ENCODE measurements around the gene NTN4.
"Not testable (repeated sequence)": the region's sequence is repeated elsewhere in the genome, so short reads cannot be mapped to it uniquely, and the experiment has no call there.

NTN4 gene

GRCh38 chr12:95718006-95718431, 72.5 kb downstream of the NTN4 start:
- in situ Hi-C loops (cut with HindIII; ENCODE audit: low sequenced_read_pairs) = loop anchor here (10.0 kb wide), 1 partner anchor 77 kb away; the partner anchor contains the start of gene NTN4

DNA sequence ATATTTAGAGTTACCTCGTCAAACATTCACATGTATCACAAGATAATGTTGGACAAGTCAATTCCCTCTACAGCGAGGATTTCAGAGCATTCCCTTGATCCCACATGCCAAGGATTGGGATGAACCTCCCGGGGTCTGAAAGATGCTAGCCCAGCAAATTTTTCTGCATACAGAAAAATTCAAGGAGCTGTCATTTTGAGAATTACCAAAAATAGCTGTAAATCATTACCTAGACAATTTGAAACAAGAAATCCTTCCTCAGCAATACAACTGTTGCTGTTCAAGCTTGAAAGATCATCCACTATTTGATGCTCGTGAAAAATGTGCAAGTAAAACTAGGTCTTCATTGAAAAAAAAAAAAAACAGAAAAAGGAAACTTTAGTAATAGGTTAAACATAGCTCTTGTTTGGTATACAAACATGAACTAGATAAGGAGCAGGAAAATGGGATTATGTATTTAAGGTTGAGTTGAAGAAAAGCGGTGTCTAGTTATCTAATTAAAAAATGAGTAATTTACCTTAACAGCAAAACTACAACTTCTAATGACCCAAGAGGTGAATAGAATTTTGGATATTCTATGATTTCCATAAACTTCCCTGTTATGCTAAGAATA, 73.1 kb downstream of the NTN4 start:
- in situ Hi-C loops (cut with HindIII; ENCODE audit: low sequenced_read_pairs) = loop anchor here (10.0 kb wide), 1 partner anchor 77 kb away; the partner anchor contains the start of gene NTN4

DNA sequence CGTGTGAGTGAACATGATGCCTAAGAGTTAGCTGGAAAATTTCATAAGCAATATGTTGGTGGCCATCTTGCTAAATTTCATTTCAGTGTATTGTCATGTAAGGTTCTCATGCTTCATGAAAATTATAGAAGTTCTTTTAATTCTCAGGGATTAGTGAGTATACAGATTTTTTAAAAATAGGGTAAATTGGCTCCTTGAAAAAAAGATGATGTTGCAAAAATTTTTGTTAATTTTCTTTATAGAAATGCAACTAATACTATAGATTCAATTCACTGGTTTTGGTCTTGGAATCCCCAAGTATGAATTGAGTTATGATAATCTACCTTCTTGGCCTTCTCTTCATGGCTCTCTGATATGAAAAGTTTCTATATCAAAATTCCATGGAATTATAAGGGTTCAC, 75.4 kb downstream of the NTN4 start:
- in situ Hi-C loops (cut with HindIII; ENCODE audit: low sequenced_read_pairs) = loop anchor here (10.0 kb wide), 1 partner anchor 80 kb away; the partner anchor contains the start of gene NTN4

DNA sequence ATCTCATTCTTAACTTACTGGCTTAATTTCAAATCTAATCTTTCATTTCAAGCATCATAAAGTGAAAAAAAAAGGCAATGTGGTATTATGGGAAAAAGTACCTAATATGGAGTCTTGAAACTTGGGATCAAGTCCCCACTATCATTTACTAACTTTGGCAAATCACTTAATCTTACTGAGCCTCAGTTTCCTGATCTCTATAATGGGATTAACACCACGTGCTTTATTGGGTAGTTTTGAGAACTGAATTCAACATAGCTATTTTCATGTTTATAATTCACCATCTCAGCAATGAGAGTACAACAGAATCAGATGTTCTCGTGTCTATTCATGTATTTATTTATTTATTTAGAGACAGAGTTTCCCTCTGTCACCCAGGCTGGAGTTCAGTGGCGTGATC, 78.3 kb downstream of the NTN4 start:
- in situ Hi-C loops (cut with HindIII; ENCODE audit: low sequenced_read_pairs) = loop anchor here (10.0 kb wide), 1 partner anchor 83 kb away; the partner anchor contains the start of gene NTN4

DNA sequence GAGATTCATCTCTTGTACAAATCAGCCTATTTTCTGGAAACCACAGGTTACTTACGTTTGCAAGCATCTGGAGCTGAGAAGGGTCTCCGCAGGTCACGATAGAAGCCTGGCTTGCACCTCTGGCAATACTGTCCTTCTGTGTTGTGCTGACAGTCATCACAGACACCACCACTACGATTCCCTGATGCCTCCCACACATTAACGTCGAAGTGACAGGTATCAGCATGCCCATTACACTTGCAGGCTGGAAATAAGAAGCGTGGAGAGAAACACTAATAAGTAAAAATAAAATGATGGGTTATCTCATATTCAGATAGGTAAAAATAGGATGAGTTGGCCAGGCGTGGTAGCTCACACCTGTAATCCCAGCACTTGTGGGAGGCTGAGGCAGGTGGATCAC, 80.2 kb downstream of the NTN4 start:
- in situ Hi-C loops (cut with HindIII; ENCODE audit: low sequenced_read_pairs) = loop anchor here (10.0 kb wide), 1 partner anchor 84 kb away; the partner anchor contains the start of gene NTN4

GRCh38 chr12:95709152-95709551, 81.4 kb downstream of the NTN4 start:
- in situ Hi-C loops (cut with HindIII; ENCODE audit: low sequenced_read_pairs) = no loop called here

DNA sequence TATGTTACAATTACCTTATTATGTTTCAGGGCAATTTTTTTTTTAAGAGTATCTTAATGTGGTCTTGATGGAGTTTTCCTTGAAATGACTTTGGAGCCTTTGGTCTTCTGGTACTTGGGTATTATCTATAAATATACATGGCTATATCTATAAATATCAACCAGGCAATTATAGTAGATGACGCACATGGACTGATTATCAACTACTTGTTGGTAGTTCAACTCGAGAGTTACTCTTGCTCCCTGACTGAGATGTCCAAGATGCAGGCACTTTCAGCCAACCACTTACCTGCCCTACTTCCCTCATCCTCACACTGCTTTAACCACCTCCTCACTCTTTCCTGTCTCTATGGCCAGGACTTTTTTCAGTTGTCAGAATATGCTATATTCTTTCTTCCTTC, 85.4 kb downstream of the NTN4 start:
- in situ Hi-C loops (cut with HindIII; ENCODE audit: low sequenced_read_pairs) = no loop called here

- in situ Hi-C loops (cut with HindIII; ENCODE audit: low sequenced_read_pairs) = no loop called here
Observed at GRCh38 chr12:95703986-95704385, 86.6 kb downstream of the NTN4 start.

GRCh38 chr12:95701722-95702418, 88.7 kb downstream of the NTN4 start:
- in situ Hi-C loops (cut with HindIII; ENCODE audit: low sequenced_read_pairs) = no loop called here

- in situ Hi-C loops (cut with HindIII; ENCODE audit: low sequenced_read_pairs) = no loop called here
Observed at GRCh38 chr12:95701275-95701674, 89.3 kb downstream of the NTN4 start.

GRCh38 chr12:95700316-95700785, 90.2 kb downstream of the NTN4 start:
- in situ Hi-C loops (cut with HindIII; ENCODE audit: low sequenced_read_pairs) = no loop called here

DNA sequence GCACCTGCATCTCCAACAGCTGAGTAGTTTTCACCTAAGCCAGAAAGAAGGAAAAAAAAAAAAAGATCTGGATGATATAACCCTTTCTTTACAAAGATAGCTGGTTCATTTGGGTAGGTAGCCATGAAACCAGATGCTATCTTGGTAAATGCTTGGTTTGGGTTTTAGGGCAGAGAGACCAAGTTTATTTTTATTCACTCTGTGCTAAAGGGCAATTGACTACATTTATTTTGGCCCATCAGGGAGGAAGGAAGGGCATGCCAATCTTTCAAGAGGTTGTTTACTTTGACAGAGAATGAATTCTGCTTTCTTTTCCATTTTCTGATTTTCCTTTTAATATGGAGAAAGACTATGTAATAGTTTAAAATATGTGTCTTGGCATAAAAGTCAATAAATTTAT, 91.0 kb downstream of the NTN4 start:
- in situ Hi-C loops (cut with HindIII; ENCODE audit: low sequenced_read_pairs) = no loop called here

DNA sequence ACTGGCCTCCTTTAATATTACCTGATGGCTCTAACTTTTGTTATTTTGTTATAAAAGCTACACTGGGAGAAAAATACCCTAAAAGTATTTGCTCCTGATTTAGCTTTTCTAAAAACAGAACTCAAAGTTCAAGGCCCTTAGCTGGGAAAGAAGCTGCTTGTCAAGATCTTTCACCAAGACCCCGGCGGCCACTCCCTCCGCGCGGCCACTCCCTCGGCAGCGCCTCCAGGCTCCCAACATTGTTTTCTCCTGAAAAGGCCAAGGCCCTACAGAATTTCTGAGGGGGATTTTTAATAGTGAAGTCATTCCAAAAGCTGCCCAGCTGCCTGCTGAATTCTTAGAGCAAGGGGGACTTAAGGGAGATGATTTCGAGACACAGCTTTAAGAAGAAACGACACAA, 96.4 kb downstream of the NTN4 start:
- in situ Hi-C loops (cut with HindIII; ENCODE audit: low sequenced_read_pairs) = loop anchor here (5.0 kb wide), 1 partner anchor 103 kb away; no protein-coding TSS in a partner anchor

DNA sequence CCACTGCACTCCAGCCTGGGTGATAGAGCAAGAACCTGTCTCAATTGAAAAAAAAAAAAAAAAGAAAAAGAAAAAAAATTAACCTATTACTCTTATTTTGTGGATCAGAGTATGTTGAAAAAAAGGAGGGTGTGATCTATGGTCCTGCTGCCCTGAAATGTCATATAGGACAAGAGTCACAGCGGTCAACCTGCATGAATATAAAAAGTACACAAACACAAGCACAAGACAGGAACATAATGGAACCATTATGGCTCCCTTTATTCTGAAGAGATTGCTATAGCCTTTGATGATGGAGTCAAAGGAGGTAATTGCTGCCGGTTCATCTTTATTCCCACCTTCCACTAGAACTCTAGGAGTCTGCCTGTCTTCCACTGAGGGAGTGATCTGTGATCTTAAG, 96.9 kb downstream of the NTN4 start:
- in situ Hi-C loops (cut with HindIII; ENCODE audit: low sequenced_read_pairs) = loop anchor here (5.0 kb wide), 1 partner anchor 104 kb away; no protein-coding TSS in a partner anchor

DNA sequence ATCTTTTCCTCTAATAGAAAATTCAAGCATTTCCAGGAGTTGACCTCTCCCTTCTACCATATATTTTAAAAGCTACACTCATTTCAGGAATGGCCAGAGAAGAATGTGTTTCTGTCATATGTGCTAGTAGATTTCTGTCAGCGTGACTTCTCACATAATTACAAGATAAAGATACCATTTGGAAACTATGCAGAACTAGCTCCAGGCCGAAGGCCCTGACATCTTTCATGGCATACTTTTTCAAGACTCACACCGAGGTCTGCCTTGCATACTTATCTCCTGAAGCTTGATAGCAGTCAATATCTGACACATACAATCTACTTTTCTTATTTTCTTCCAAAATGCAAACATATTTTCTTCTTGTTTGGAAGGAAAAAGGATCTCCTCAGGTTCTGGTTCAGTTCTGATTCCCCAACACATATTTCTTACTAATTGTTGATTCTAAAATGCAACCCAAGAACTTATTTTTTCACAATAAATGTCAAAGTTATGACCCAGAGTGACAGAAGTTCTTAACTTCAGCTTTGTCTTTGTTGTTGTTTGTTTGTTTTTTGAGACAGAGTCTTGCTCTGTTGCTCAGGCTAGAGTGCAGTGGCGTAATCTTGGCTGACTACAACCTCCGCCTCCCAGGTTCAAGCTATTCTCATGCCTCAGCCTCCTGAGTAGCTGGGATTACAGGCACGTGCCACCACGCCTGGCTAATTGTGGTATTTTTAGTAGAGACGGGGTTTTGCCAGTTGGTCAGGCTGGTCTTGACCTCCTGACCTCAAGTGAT, 99.5 kb downstream of the NTN4 start:
- in situ Hi-C loops (cut with HindIII; ENCODE audit: low sequenced_read_pairs) = loop anchor here (5.0 kb wide), 1 partner anchor 106 kb away; no protein-coding TSS in a partner anchor

DNA sequence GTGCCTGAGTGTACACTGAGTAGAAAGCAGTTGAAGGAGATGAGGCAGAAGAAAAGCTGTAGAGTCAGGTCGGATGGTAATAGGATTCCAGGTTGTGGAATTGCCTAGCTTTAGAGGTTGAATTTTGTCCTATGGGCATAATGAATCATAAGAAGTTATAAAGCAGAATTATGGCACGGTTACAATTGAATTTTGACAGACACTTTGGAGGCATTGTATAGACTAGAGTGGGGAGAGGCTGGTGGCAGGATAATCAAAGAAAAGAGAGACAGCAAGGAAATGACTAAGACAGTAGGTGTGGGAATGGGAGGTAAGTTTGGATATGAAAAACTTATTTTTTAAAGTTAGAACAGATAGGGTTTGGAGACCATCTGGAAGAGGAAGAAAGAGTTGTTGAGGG, 102.6 kb downstream of the NTN4 start:
- in situ Hi-C loops (cut with HindIII; ENCODE audit: low sequenced_read_pairs) = no loop called here

DNA sequence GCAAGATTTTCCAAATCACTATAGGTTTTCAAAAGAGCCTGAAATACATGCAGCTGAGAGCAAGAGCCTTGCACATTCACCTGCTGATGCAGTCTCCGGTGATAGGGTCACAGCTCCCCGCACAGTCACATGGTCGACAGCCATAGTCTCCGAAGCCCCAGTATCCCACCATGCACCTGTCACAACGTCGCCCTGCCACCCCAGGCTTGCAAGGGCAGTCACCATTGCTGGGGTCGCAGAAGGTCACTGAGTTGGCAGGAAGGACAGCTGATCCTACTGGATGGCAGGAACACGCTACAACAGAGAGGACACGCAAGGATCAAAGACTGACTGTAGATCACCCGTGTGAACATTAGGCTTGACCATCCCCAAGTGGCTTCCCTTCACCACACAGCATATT, 107.1 kb downstream of the NTN4 start:
- in situ Hi-C loops (cut with HindIII; ENCODE audit: low sequenced_read_pairs) = no loop called here

- in situ Hi-C loops (cut with HindIII; ENCODE audit: low sequenced_read_pairs) = no loop called here
Observed at GRCh38 chr12:95681210-95681765, 109.3 kb downstream of the NTN4 start.

GRCh38 chr12:95678684-95679083, 111.9 kb downstream of the NTN4 start:
- in situ Hi-C loops (cut with HindIII; ENCODE audit: low sequenced_read_pairs) = no loop called here

GRCh38 chr12:95677782-95678181, 112.8 kb downstream of the NTN4 start:
- in situ Hi-C loops (cut with HindIII; ENCODE audit: low sequenced_read_pairs) = not testable (repeated sequence)

DNA sequence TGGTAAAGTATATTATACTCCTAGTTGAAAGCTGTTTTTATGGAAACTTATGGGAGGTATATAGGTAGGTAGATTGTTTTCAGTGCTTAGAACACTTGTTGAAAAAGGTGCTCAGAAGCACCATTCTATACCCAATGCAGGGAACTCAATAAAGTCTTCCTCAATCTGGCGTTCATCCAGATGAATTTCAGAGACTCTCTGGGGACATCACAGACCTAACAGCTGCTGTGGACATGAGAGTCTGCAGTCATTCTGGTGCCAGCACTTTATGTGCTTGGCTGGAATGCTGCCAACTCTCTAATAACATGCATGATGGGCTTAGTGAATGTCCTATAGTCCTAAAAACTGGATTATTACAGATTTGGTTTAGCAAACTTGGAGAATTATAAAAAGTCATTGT, 115.9 kb downstream of the NTN4 start:
- in situ Hi-C loops (cut with HindIII; ENCODE audit: low sequenced_read_pairs) = no loop called here
